Neuron (in vitro differentiated cells): ENCODE results near the gene CDYL.

Experiments used
- H2AFZ ChIP-seq: one replicate; pipeline ENCODE4 v1.6.1; 2013; ENCODE audit warnings: low read depth, mild to moderate bottlenecking, inconsistent platforms, low read length, moderate library complexity
- H3K27me3 ChIP-seq: one replicate; pipeline ENCODE4 v1.6.1; 2013; ENCODE audit warnings: low read length; ENCODE audit not compliant: insufficient read depth
- H3K36me3 ChIP-seq: one replicate; pipeline ENCODE4 v1.6.1; 2013; ENCODE audit warnings: low read length; ENCODE audit not compliant: insufficient read depth
- H3K4me1 ChIP-seq: one replicate; pipeline ENCODE4 v1.6.1; 2013; ENCODE audit warnings: low read length; ENCODE audit not compliant: insufficient read depth
- H3K4me3 ChIP-seq: 2 replicates; pipeline ENCODE4 v1.5.1; 2013; ENCODE audit warnings: mild to moderate bottlenecking, low read length, moderate library complexity
- H3K9me3 ChIP-seq: one replicate; pipeline ENCODE4 v1.6.1; 2013; ENCODE audit warnings: low read length

Gene CDYL

GRCh38 chr6:4920914-4921410 lies 144.8 kb downstream of the CDYL start:
- peaks cover 1% of the 10 kb centered on the region for H3K4me1 ChIP-seq
- no peak overlapping the region for H3K4me3 ChIP-seq
- H3K9me3 ChIP-seq = peaks cover 3% of the 10 kb centered on the region
- no peaks in the 10 kb centered on the region for H3K36me3 ChIP-seq
- no peaks in the 10 kb centered on the region for H3K27me3 ChIP-seq
- H2AFZ ChIP-seq = no peak overlapping the region

GRCh38 chr6:4922488-4923037 lies 146.4 kb downstream of the CDYL start:
- Histone ChIP-seq H3K36me3 (no peaks in the 10 kb centered on the region), H2AFZ (no peak overlapping the region), H3K27me3 (no peaks in the 10 kb centered on the region), H3K4me1 (peaks cover 1% of the 10 kb centered on the region), H3K4me3 (no peak overlapping the region), H3K9me3 (peaks cover 3% of the 10 kb centered on the region)

- Histone ChIP-seq H3K4me3 (no peak overlapping the region), H2AFZ (no peak overlapping the region), H3K27me3 (no peaks in the 10 kb centered on the region), H3K4me1 (peaks cover 1% of the 10 kb centered on the region), H3K9me3 (peaks cover 3% of the 10 kb centered on the region), H3K36me3 (no peaks in the 10 kb centered on the region)
Observed at GRCh38 chr6:4923081-4923480, 146.9 kb downstream of the CDYL start.

DNA sequence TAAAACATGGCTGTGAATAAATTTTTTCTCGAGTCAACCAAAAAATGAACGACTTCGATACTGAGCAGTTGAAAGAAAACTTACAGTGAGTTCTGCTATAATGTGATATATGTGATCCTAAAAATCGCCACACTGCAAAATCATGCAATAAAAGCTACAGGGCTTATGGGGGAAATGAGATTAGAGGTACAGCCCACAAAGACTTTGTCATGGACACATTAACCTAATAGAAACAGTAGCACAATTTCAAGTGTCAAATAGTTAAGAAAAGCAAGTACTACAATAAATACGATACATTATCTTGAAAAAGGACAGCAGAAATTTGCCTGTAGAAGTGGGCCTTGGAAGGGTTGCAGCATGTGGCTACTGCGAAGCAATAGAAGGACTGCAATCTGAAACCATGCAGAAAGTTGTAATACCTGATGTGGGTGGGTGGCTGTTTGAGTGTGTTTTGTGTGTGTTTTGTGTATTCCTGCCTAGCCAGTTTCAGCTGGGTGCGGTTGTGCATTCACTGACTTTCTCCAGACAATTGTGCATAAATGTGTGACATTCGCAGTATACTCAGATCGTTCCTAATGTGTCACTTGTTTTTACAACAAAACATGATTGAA lies 148.6 kb downstream of the CDYL start:
- no peak overlapping the region for H2AFZ ChIP-seq
- no peak overlapping the region for H3K4me3 ChIP-seq

GRCh38 chr6:4925580-4925979 lies 149.4 kb downstream of the CDYL start:
- H2AFZ ChIP-seq = no peak overlapping the region

More for the DNA sequence above, 148.6 kb downstream of the CDYL start:
- H3K4me1 ChIP-seq = peaks cover 1% of the 10 kb centered on the region
- H3K9me3 ChIP-seq = peaks cover 3% of the 10 kb centered on the region
- H3K27me3 ChIP-seq = no peaks in the 10 kb centered on the region
- H3K36me3 ChIP-seq = no peaks in the 10 kb centered on the region

DNA sequence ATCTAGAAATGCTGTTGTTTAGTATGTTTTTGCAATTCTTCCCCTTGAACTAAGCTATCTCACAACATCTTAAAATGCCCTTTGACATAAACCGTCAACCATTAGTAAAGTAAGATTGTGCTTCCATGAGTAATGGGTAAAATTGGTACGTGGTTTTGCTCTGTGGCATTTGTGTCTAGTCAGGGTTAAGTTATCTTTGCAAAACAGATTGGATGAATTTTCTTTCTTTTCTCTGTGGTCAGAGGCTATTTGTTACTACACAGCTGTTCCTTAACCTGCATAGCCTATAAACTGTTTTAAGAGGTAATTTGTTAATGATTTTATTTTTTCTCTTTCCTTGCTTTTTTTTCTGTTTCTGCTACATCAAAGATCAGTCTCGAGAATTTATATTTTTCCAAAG lies 152.2 kb downstream of the CDYL start:
- Histone ChIP-seq H3K4me1 (peaks cover 1% of the 10 kb centered on the region), H3K27me3 (no peaks in the 10 kb centered on the region), H2AFZ (no peak overlapping the region), H3K36me3 (no peaks in the 10 kb centered on the region), H3K9me3 (peaks cover 1% of the 10 kb centered on the region), H3K4me3 (no peak overlapping the region)

More at GRCh38 chr6:4925580-4925979, 149.4 kb downstream of the CDYL start:
- Histone ChIP-seq H3K4me1 (peaks cover 1% of the 10 kb centered on the region), H3K27me3 (no peaks in the 10 kb centered on the region), H3K4me3 (no peak overlapping the region), H3K36me3 (no peaks in the 10 kb centered on the region), H3K9me3 (peaks cover 3% of the 10 kb centered on the region)

DNA sequence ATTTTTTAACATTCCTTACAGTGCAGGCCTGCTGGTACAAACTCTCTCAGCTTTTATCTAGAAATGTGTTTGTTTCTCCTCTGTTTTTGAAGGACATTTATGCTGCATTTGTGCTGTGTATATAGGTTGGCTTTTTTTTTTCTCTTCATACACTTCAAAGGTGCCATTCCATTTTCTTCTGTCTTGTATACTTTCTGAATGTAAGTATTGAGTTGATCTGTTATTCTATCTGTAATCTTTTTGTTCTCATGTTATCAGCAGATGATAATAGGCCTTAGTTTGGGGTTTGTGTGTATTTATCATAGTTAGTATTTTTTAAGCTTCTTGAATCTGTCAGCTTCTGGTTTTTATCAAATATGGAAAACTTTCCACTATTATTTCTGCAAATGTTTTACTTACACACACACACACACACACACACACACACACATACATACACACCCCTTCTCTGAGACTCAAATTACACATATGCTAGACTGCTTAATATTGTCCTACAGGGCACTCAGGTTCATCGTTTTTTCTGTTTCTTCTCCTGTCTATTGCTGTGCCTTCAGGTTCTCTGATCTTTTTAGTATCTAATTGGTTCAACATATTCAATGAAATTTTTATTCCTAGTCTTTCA lies 153.0 kb downstream of the CDYL start:
- Histone ChIP-seq H2AFZ (no peak overlapping the region), H3K4me1 (peaks cover 1% of the 10 kb centered on the region), H3K27me3 (no peaks in the 10 kb centered on the region), H3K4me3 (no peak overlapping the region), H3K9me3 (peaks cover 1% of the 10 kb centered on the region), H3K36me3 (no peaks in the 10 kb centered on the region)

- Histone ChIP-seq H3K4me3 (no peak overlapping the region), H3K4me1 (peaks cover 1% of the 10 kb centered on the region), H2AFZ (no peak overlapping the region), H3K36me3 (no peaks in the 10 kb centered on the region), H3K27me3 (no peaks in the 10 kb centered on the region), H3K9me3 (no peaks in the 10 kb centered on the region)
Observed at GRCh38 chr6:4930025-4930691, 154.0 kb downstream of the CDYL start.

DNA sequence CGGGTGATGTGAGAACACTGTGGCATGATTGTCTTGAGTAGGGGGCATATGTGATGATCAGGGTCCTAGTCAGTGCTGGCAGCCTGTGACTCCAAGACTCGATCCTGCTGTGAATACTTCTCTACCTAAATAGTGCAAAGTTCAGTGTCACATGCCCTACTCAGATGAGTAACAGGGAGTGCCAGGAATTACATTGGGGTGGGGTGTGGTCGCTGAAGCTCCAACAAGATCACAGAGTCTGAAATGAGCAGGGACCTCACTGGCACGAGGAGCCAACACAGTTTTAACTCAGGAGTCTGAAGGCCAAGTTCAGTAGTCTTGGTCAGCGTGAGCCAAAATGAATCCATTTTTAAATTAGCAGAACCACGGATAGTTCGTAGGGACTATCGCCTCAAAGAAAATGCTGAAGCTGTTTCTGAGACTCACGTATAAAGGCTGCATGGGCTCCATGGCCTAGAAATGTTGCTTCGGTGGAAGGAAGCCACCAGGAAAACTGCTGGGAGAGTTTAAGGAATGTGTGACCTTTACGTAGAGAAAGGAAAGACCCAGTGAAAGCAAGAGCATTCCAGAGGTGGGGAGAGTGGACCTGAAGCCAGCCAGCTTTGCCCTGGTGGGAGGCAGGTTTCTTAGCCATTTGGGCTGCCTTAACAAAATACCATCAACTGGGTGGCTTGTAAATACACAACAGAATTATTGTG lies 155.5 kb downstream of the CDYL start:
- H3K4me3 ChIP-seq = no peak overlapping the region
- no peaks in the 10 kb centered on the region for H3K27me3 ChIP-seq
- H3K36me3 ChIP-seq = peaks cover 4% of the 10 kb centered on the region
- no peaks in the 10 kb centered on the region for H3K9me3 ChIP-seq
- H3K4me1 ChIP-seq = no peaks in the 10 kb centered on the region
- H2AFZ ChIP-seq = no peak overlapping the region

- Histone ChIP-seq H3K27me3 (no peaks in the 10 kb centered on the region), H3K4me3 (no peak overlapping the region), H3K9me3 (no peaks in the 10 kb centered on the region), H3K36me3 (peaks cover 4% of the 10 kb centered on the region), H2AFZ (no peak overlapping the region), H3K4me1 (no peaks in the 10 kb centered on the region)
Observed at GRCh38 chr6:4932228-4932903, 156.2 kb downstream of the CDYL start.

DNA sequence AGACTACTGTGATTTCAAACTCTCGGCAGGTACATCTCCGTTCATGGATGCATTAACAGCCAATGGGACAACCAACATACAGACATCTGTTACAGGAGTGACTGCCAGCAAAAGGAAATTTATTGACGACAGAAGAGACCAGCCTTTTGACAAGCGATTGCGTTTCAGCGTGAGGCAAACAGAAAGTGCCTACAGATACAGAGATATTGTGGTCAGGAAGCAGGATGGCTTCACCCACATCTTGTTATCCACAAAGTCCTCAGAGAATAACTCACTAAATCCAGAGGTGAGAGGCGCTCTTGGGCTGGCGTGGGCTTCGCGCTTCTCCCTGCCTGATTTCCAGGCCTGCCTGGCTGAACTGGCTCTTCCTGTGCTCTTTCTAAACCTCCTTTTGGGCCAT lies 159.3 kb downstream of the CDYL start:
- H3K9me3 ChIP-seq = no peaks in the 10 kb centered on the region
- no peaks in the 10 kb centered on the region for H3K4me1 ChIP-seq
- no peak overlapping the region for H2AFZ ChIP-seq
- peaks cover 8% of the 10 kb centered on the region for H3K36me3 ChIP-seq
- H3K27me3 ChIP-seq = no peaks in the 10 kb centered on the region
- no peak overlapping the region for H3K4me3 ChIP-seq

GRCh38 chr6:4935975-4936680 lies 159.9 kb downstream of the CDYL start:
- Histone ChIP-seq H3K4me1 (no peaks in the 10 kb centered on the region), H3K4me3 (no peak overlapping the region), H3K27me3 (no peaks in the 10 kb centered on the region), H3K9me3 (no peaks in the 10 kb centered on the region), H3K36me3 (peaks cover 8% of the 10 kb centered on the region), H2AFZ (no peak overlapping the region)
